BLaER1 treated with 17β-estradiol and CSF1 and Interleukin-3, amounts not matched to agents 10 nM and 100 nM (cell line): Measurements from ENCODE around the gene JMY.

ENCODE experiments used
- H3K27ac ChIP-seq, 11 experiments: shearing (Covaris generic); formaldehyde crosslinking; 2 replicates each; pipeline ENCODE4 v1.8.1; 2022
- H3K27me3 ChIP-seq, 11 experiments: shearing (Covaris generic); formaldehyde crosslinking; 2 replicates each; pipeline ENCODE4 v1.8.1; 2022
- H3K36me3 ChIP-seq, 11 experiments: shearing (Covaris generic); formaldehyde crosslinking; 2 replicates each; pipeline ENCODE4 v1.8.1; 2022
- H3K4me1 ChIP-seq, 10 experiments: shearing (Covaris generic); formaldehyde crosslinking; 2 replicates each; pipeline ENCODE4 v1.8.1; 2022
- H3K4me2 ChIP-seq, 11 experiments: shearing (Covaris generic); formaldehyde crosslinking; 2 replicates each; pipeline ENCODE4 v1.8.1; 2022
- H3K4me3 ChIP-seq, 10 experiments: shearing (Covaris generic); formaldehyde crosslinking; 2 replicates each; pipeline ENCODE4 v1.8.1; 2022
- H3K9ac ChIP-seq, 11 experiments: shearing (Covaris generic); formaldehyde crosslinking; 2 replicates each; pipeline ENCODE4 v1.8.1; 2022
- H3K9me3 ChIP-seq, 11 experiments: shearing (Covaris generic); formaldehyde crosslinking; replicated peaks in 1 of 11; 2 replicates each; pipeline ENCODE4 v1.8.1; 2022
- H4K20me1 ChIP-seq, 11 experiments: shearing (Covaris generic); formaldehyde crosslinking; 2 replicates each; pipeline ENCODE4 v1.8.1; 2022
- Cebpa-rat ChIP-seq, 11 experiments: shearing (Covaris generic); IDR thresholded peaks; 2 replicates each; pipeline ENCODE4 v1.8.1; 2022

JMY gene

GRCh38 chr5:79205965-79206364 is 30.0 kb upstream of the JMY start:
- no peaks in the 10 kb centered on the region for H3K36me3 ChIP-seq
- no peak overlapping the region for H3K4me3 ChIP-seq
- H3K9me3 ChIP-seq: no peaks in the 10 kb centered on the region
- no peaks in the 10 kb centered on the region for H4K20me1 ChIP-seq
- H3K4me1 ChIP-seq: no peaks in the 10 kb centered on the region
- no peak overlapping the region for H3K4me2 ChIP-seq
- H3K27ac ChIP-seq: no peak overlapping the region
- no peak overlapping the region for H3K9ac ChIP-seq
- no peaks in the 10 kb centered on the region for H3K27me3 ChIP-seq
- no peak for TF ChIP-seq Cebpa-rat (IDR thresholded peaks at IDR 0.05)

- Histone ChIP-seq H4K20me1 (no peaks in the 10 kb centered on the region), H3K4me3 (no peak overlapping the region), H3K27ac (no peak overlapping the region), H3K4me2 (no peak overlapping the region), H3K9me3 (no peaks in the 10 kb centered on the region), H3K9ac (no peak overlapping the region), H3K27me3 (no peaks in the 10 kb centered on the region), H3K4me1 (no peaks in the 10 kb centered on the region), H3K36me3 (no peaks in the 10 kb centered on the region)
- TF ChIP-seq Cebpa-rat (IDR thresholded peaks at IDR 0.05): no peak
These were observed 29.4 kb upstream of the JMY start for GRCh38 chr5:79206541-79206940.

GRCh38 chr5:79209505-79209904 is 26.4 kb upstream of the JMY start:
- Histone ChIP-seq H4K20me1 (no peaks in the 10 kb centered on the region), H3K9me3 (no peaks in the 10 kb centered on the region), H3K36me3 (no peaks in the 10 kb centered on the region), H3K27me3 (no peaks in the 10 kb centered on the region), H3K4me2 (no peak overlapping the region), H3K9ac (no peak overlapping the region), H3K4me3 (no peak overlapping the region), H3K27ac (no peak overlapping the region), H3K4me1 (no peaks in the 10 kb centered on the region)
- no peak for TF ChIP-seq Cebpa-rat (IDR thresholded peaks at IDR 0.05)

- peaks cover 0 to 5% (median 0%) of the 10 kb centered on the region in 11 experiments; a peak in 6 of 22 replicates for H3K9me3 ChIP-seq
- H3K27me3 ChIP-seq: no peaks in the 10 kb centered on the region
- H4K20me1 ChIP-seq: no peaks in the 10 kb centered on the region
- TF ChIP-seq Cebpa-rat (IDR thresholded peaks at IDR 0.05): no peak
- no peak overlapping the region for H3K9ac ChIP-seq
- no peaks in the 10 kb centered on the region for H3K4me1 ChIP-seq
- H3K4me3 ChIP-seq: no peak overlapping the region
- no peak overlapping the region for H3K27ac ChIP-seq
- H3K36me3 ChIP-seq: no peaks in the 10 kb centered on the region
- H3K4me2 ChIP-seq: no peak overlapping the region
These were observed 11.5 kb upstream of the JMY start for GRCh38 chr5:79224286-79224984.

GRCh38 chr5:79225026-79225425 is 10.9 kb upstream of the JMY start:
- Histone ChIP-seq H3K4me3 (no peak overlapping the region), H4K20me1 (no peaks in the 10 kb centered on the region), H3K27ac (no peak overlapping the region), H3K9ac (no peak overlapping the region), H3K4me2 (no peak overlapping the region), H3K4me1 (no peaks in the 10 kb centered on the region), H3K36me3 (no peaks in the 10 kb centered on the region), H3K27me3 (no peaks in the 10 kb centered on the region), H3K9me3 (peaks cover 0 to 5% (median 0%) of the 10 kb centered on the region in 11 experiments; a peak in 6 of 22 replicates)
- no peak for TF ChIP-seq Cebpa-rat (IDR thresholded peaks at IDR 0.05)

GRCh38 chr5:79225441-79225840 is 10.5 kb upstream of the JMY start:
- Histone ChIP-seq H4K20me1 (no peaks in the 10 kb centered on the region), H3K4me3 (no peak overlapping the region), H3K4me1 (no peaks in the 10 kb centered on the region), H3K27ac (no peak overlapping the region), H3K27me3 (no peaks in the 10 kb centered on the region), H3K9ac (no peak overlapping the region), H3K4me2 (no peak overlapping the region), H3K9me3 (peaks cover 0 to 5% (median 0%) of the 10 kb centered on the region in 11 experiments; a peak in 6 of 22 replicates), H3K36me3 (no peaks in the 10 kb centered on the region)
- TF ChIP-seq Cebpa-rat (IDR thresholded peaks at IDR 0.05): no peak

- Histone ChIP-seq H3K36me3 (no peaks in the 10 kb centered on the region), H4K20me1 (no peaks in the 10 kb centered on the region), H3K4me1 (no peaks in the 10 kb centered on the region), H3K4me3 (no peak overlapping the region), H3K27ac (no peak overlapping the region), H3K27me3 (no peaks in the 10 kb centered on the region), H3K9me3 (peaks cover 0 to 5% (median 0%) of the 10 kb centered on the region in 11 experiments; a peak in 6 of 22 replicates), H3K4me2 (no peak overlapping the region), H3K9ac (no peak overlapping the region)
- no peak for TF ChIP-seq Cebpa-rat (IDR thresholded peaks at IDR 0.05)
These were observed 8.4 kb upstream of the JMY start for GRCh38 chr5:79227484-79228025.

GRCh38 chr5:79229357-79230174 is 6.4 kb upstream of the JMY start:
- Histone ChIP-seq H3K4me2 (no peak overlapping the region), H3K9ac (no peak overlapping the region), H3K27ac (no peak overlapping the region), H3K4me1 (no peaks in the 10 kb centered on the region), H4K20me1 (no peaks in the 10 kb centered on the region), H3K9me3 (no peaks in the 10 kb centered on the region), H3K4me3 (no peak overlapping the region), H3K36me3 (no peaks in the 10 kb centered on the region), H3K27me3 (no peaks in the 10 kb centered on the region)
- no peak for TF ChIP-seq Cebpa-rat (IDR thresholded peaks at IDR 0.05)

- Histone ChIP-seq H3K4me3 (peak overlapping the region; percentile 73 to 93 (median 91)), H3K9me3 (peaks cover 0 to 3% (median 0%) of the 10 kb centered on the region in 11 experiments; a peak in 2 of 22 replicates), H3K27ac (peak overlapping the region; percentile 60 to 90 (median 82); a peak in 20 of 22 replicates), H4K20me1 (peaks cover 7 to 31% (median 24%) of the 10 kb centered on the region in 11 experiments; a peak in 13 of 22 replicates), H3K9ac (peak overlapping the region; percentile 82 to 92 (median 87)), H3K27me3 (peaks cover 16 to 34% (median 28%) of the 10 kb centered on the region in 11 experiments; a peak in 21 of 22 replicates), H3K4me1 (peaks cover 15 to 34% (median 19%) of the 10 kb centered on the region in 10 experiments), H3K36me3 (peaks cover 0 to 4% (median 0%) of the 10 kb centered on the region in 11 experiments; a peak in 1 of 22 replicates), H3K4me2 (peak overlapping the region; percentile 86 to 99 (median 96))
- TF ChIP-seq Cebpa-rat (IDR thresholded peaks at IDR 0.05): no peak
These were observed 684 bp upstream of the JMY start for GRCh38 chr5:79235261-79235633.
